B cell (primary cell): ENCODE data around the gene GDF7.

Experiments
- EZH2 ChIP-seq: IDR thresholded peaks from 2 replicates; pipeline ENCODE4 v1.6.1; 2012; ENCODE audit warnings: borderline replicate concordance, low read depth, mild to moderate bottlenecking, moderate library complexity, low read length; ENCODE audit not compliant: insufficient read depth, poor library complexity, severe bottlenecking
- TF ChIP-seq, protein P1 (sequence below): fragments of 200-600 bp; IDR thresholded peaks from one replicate; pipeline ENCODE4 v1.8.0; 2022; ENCODE audit warnings: antibody characterized with exemption, mild to moderate bottlenecking

DNA sequence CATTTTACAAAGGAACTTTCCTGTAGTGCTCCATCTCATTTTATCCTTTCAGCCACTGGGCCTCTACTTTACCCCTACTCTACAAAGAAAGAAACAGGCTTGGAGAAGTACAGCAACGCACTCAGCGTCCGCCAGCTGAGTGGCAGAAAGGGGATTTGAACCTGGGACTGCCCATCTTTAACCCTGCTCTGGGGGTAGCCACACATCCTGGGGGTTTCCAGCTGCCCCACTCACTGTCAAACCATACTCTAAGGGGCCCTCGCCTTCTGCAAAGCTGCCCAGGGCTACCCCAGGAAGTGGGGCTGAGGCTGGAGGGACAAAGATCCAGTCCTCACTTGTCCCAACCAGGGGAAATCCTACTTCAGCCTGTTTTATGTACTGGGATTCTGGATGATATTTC lies 33.9 kb upstream of the GDF7 start:
- TF ChIP-seq, protein P1, sequence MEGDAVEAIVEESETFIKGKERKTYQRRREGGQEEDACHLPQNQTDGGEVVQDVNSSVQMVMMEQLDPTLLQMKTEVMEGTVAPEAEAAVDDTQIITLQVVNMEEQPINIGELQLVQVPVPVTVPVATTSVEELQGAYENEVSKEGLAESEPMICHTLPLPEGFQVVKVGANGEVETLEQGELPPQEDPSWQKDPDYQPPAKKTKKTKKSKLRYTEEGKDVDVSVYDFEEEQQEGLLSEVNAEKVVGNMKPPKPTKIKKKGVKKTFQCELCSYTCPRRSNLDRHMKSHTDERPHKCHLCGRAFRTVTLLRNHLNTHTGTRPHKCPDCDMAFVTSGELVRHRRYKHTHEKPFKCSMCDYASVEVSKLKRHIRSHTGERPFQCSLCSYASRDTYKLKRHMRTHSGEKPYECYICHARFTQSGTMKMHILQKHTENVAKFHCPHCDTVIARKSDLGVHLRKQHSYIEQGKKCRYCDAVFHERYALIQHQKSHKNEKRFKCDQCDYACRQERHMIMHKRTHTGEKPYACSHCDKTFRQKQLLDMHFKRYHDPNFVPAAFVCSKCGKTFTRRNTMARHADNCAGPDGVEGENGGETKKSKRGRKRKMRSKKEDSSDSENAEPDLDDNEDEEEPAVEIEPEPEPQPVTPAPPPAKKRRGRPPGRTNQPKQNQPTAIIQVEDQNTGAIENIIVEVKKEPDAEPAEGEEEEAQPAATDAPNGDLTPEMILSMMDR = no peak
- TF ChIP-seq EZH2 = no peak
